Activated CD8-positive, alpha-beta T cell treated with anti-CD3 and anti-CD28 coated beads for 36 hours (primary cell): ENCODE measurements around the gene LRRC15. TPM values are rescaled to one million over a fixed set of nuclear protein-coding genes. Genes with fewer than 3 reads are reported as not detected.

Experiments used
- ATAC-seq: fragments of 200-7000 bp; cut with Tn5 transposase; one replicate; pipeline ENCODE4 v1.10.0; 2021; ENCODE audit warnings: mild to moderate bottlenecking, moderate library complexity
- CTCF ChIA-PET: fragments of 350-600 bp; sonication (Branson Sonifier 250); formaldehyde crosslinking; loops from one replicate; lab custom pipeline; 2021; ENCODE audit warnings: antibody characterized with exemption; lab: Charles Lee
- POLR2A ChIA-PET: fragments of 350-600 bp; sonication (Branson Sonifier 250); formaldehyde crosslinking; loops from one replicate; lab custom pipeline; 2021; ENCODE audit warnings: antibody characterized with exemption; lab: Charles Lee
- DNase-seq: peaks from one replicate; pipeline ENCODE4 v3.0.0-alpha.2; 2020
- H3K27ac Mint-ChIP-seq: one replicate; pipeline ENCODE4 v1.8.0; 2021; ENCODE audit warnings: mild to moderate bottlenecking, mixed read lengths
- H3K27me3 Mint-ChIP-seq: one replicate; pipeline ENCODE4 v1.8.0; 2021; ENCODE audit warnings: mixed read lengths
- H3K36me3 Mint-ChIP-seq: one replicate; pipeline ENCODE4 v1.8.0; 2021; ENCODE audit warnings: low read depth, mixed read lengths
- H3K4me1 Mint-ChIP-seq: one replicate; pipeline ENCODE4 v1.8.0; 2021; ENCODE audit warnings: low read depth, mixed read lengths
- H3K4me3 Mint-ChIP-seq: one replicate; pipeline ENCODE4 v1.8.0; 2021; ENCODE audit warnings: mild to moderate bottlenecking, moderate library complexity, mixed read lengths
- H3K9me3 Mint-ChIP-seq: one replicate; pipeline ENCODE4 v1.8.0; 2021; ENCODE audit warnings: mixed read lengths
- CTCF ChIP-seq: fragments of 200-600 bp; IDR thresholded peaks from one replicate; pipeline ENCODE4 v1.8.0; 2022; ENCODE audit warnings: antibody characterized with exemption, mild to moderate bottlenecking
- intact Hi-C: fragments of 100-400 bp; cut with micrococcal nuclease; formaldehyde crosslinking; loops from one replicate; pipeline ENCODE4 v1.10.0; 2022
- total RNA-seq, 2 experiments: library from RNA; stranded (reverse); gene quantifications; one replicate each; pipeline ENCODE4 v1.2.3, GENCODE V29; 2021

LRRC15 gene
- total RNA-seq, 2 experiments from 2014 or later, result not detected

- no peak overlapping the region for H3K27ac Mint-ChIP-seq
- intact Hi-C loops, result no loop called here
Measured at GRCh38 chr3:194322678-194323211, 46.8 kb downstream of the LRRC15 start.

GRCh38 chr3:194321693-194322640 is 47.6 kb downstream of the LRRC15 start:
- Mint-ChIP-seq H3K4me1 (peaks cover 11% of the 10 kb centered on the region), H3K36me3 (no peaks in the 10 kb centered on the region), H3K27ac (no peak overlapping the region), H3K27me3 (peaks cover 15% of the 10 kb centered on the region), H3K4me3 (peak overlapping the region; percentile 16), H3K9me3 (peaks cover 5% of the 10 kb centered on the region)
- ATAC-seq, result no peak
- POLR2A ChIA-PET, result interaction anchor here (0.6 kb wide), 1 partner anchor 13 kb away, joined by 5 read pairs; no protein-coding TSS in a partner anchor
- no peak for TF ChIP-seq CTCF
- intact Hi-C loops, result no loop called here
- CTCF ChIA-PET, result no interaction called here
- DNase-seq, result no peak

More at GRCh38 chr3:194322678-194323211, 46.8 kb downstream of the LRRC15 start:
- Mint-ChIP-seq H3K4me3 (peak overlapping the region; percentile 16), H3K4me1 (peaks cover 11% of the 10 kb centered on the region), H3K36me3 (no peaks in the 10 kb centered on the region), H3K9me3 (peaks cover 5% of the 10 kb centered on the region), H3K27me3 (peaks cover 8% of the 10 kb centered on the region)
- ATAC-seq, result peak; percentile 48
- peak; percentile 57 for DNase-seq
- TF ChIP-seq CTCF, result no peak
- ChIA-PET CTCF (no interaction called here), POLR2A (interaction anchor here (0.5 to 0.6 kb wide), 2 partner anchors 13 to 226 kb away, joined by 3 to 5 read pairs; no protein-coding TSS in a partner anchor)

GRCh38 chr3:194320744-194321243 is 48.7 kb downstream of the LRRC15 start:
- POLR2A ChIA-PET, result no interaction called here
- TF ChIP-seq CTCF, result no peak
- Mint-ChIP-seq H3K4me1 (peaks cover 13% of the 10 kb centered on the region), H3K36me3 (no peaks in the 10 kb centered on the region), H3K27ac (no peak overlapping the region), H3K27me3 (peaks cover 24% of the 10 kb centered on the region), H3K9me3 (peaks cover 5% of the 10 kb centered on the region), H3K4me3 (no peak overlapping the region)
- CTCF ChIA-PET, result no interaction called here
- ATAC-seq (no peak), DNase-seq (no peak)
- intact Hi-C loops, result no loop called here

GRCh38 chr3:194320100-194320499 is 49.4 kb downstream of the LRRC15 start:
- POLR2A ChIA-PET, result no interaction called here
- Mint-ChIP-seq H3K4me1 (peaks cover 17% of the 10 kb centered on the region), H3K9me3 (peaks cover 5% of the 10 kb centered on the region), H3K36me3 (no peaks in the 10 kb centered on the region), H3K4me3 (no peak overlapping the region), H3K27ac (no peak overlapping the region), H3K27me3 (peaks cover 28% of the 10 kb centered on the region)
- TF ChIP-seq CTCF, result no peak
- CTCF ChIA-PET, result no interaction called here
- ATAC-seq, result no peak
- intact Hi-C loops, result no loop called here
- DNase-seq, result no peak
